AG04449 (cell line): ENCODE data around the gene OR10G2.
"Not testable (repeated sequence)": the region's sequence is repeated elsewhere in the genome, so short reads cannot be mapped to it uniquely, and the experiment has no call there.

Experiments used
- CTCF ChIA-PET: fragments of 350-600 bp; formaldehyde crosslinking; extraction: SDS; loops from one replicate; lab custom pipeline; 2021; ENCODE audit warnings: antibody characterized with exemption; lab: Yijun Ruan, JAX
- POLR2A ChIA-PET: fragments of 400-600, 350-600 bp; formaldehyde crosslinking; extraction: SDS; loops from one replicate; lab custom pipeline; 2020; ENCODE audit warnings: antibody characterized with exemption, inconsistent platforms; lab: Yijun Ruan, JAX
- DNase-seq: peaks from one replicate; pipeline ENCODE4 v3.0.0-alpha.2; 2010; ENCODE audit warnings: low read depth, low spot score
- H3K4me3 ChIP-seq: 2 replicates; pipeline ENCODE4 v1.5.1; 2011; ENCODE audit warnings: low read depth, mild to moderate bottlenecking, control low read depth, low read length
- CTCF ChIP-seq: IDR thresholded peaks from one replicate; pipeline ENCODE4 v1.5.1; 2011; ENCODE audit warnings: mild to moderate bottlenecking, moderate library complexity, low read length, control low read depth, inconsistent platforms; ENCODE audit not compliant: insufficient read depth; ENCODE audit errors: missing control alignments

The OR10G2 gene

GRCh38 chr14:21647380-21647779 is 12.6 kb upstream of the OR10G2 start:
- TF ChIP-seq CTCF: no peak
- no peak for DNase-seq
- no peak overlapping the region for H3K4me3 ChIP-seq
- POLR2A ChIA-PET: no interaction called here
- CTCF ChIA-PET: no interaction called here

GRCh38 chr14:21643407-21643806 is 8.7 kb upstream of the OR10G2 start:
- CTCF ChIA-PET: no interaction called here
- POLR2A ChIA-PET: no interaction called here
- no peak for DNase-seq
- no peak for TF ChIP-seq CTCF
- H3K4me3 ChIP-seq: no peak overlapping the region

DNA sequence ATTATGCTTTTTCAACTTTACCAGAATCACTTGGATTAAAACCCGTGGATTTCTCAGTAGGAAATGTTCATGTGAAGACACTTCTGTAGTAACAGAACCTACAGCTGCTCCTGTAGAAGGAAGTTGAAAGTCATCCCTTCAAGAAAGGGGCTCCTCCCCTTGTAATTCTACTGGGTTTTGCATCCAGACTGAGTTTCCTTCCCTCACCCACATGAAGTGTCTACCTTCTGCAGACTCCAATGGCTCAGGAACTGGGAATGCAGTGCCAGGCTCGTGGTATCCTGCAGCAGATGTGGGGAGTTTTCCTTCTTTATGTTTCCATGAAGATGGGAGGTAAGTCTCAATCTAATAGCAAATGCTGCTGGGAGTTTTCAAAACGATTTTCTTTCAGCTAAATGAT is 7.9 kb upstream of the OR10G2 start:
- no peak for DNase-seq
- H3K4me3 ChIP-seq: no peak overlapping the region
- ChIA-PET POLR2A (no interaction called here), CTCF (no interaction called here)
- no peak for TF ChIP-seq CTCF

DNA sequence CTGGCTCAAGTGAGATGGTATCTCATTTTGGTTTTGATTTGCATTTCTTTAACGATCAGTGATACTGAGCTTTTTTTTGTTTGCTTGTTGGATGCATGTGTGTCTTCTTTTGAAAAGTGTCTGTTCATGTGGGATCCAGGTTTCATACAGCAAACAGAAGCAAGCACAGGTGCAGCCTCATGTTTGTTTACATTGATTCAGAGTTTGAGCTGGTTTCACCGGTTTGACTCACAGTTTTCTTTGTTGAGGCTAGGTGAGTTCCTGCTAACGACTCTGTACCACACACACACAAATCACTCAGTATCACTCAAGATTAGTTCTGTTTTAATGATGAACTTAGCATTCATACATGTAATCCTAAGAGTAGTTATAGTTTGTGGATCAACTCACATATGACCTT is 3.7 kb downstream of the OR10G2 start:
- CTCF ChIA-PET: no interaction called here
- no peak for TF ChIP-seq CTCF
- POLR2A ChIA-PET: no interaction called here
- H3K4me3 ChIP-seq: no peak overlapping the region
- DNase-seq: no peak

GRCh38 chr14:21630503-21630902 is 4.2 kb downstream of the OR10G2 start:
- H3K4me3 ChIP-seq, CTCF ChIA-PET, POLR2A ChIA-PET, DNase-seq: not testable (repeated sequence)

- ChIA-PET POLR2A (no interaction called here), CTCF (no interaction called here)
- no peak for DNase-seq
- TF ChIP-seq CTCF: no peak
- H3K4me3 ChIP-seq: no peak overlapping the region
Measured at GRCh38 chr14:21626491-21627230, 8.1 kb downstream of the OR10G2 start.

- POLR2A ChIA-PET: no interaction called here
- CTCF ChIA-PET: no interaction called here
- H3K4me3 ChIP-seq: no peak overlapping the region
- no peak for DNase-seq
- TF ChIP-seq CTCF: no peak
Measured at GRCh38 chr14:21617614-21618013, 17.1 kb downstream of the OR10G2 start.
